Colonic mucosa (tissue), 4 donors: ENCODE results near the gene ACTR8. TPM values are rescaled to one million over a fixed set of nuclear protein-coding genes. Genes with fewer than 3 reads are reported as not detected.
A peak's percentile ranks its signal among the peaks of the same experiment; 100 is the strongest.

ENCODE experiments used
- DNase-seq: peaks from one replicate; pipeline ENCODE4 v3.0.0-alpha.2; 2020
- H3K27ac ChIP-seq: fragments of 200-600 bp; one replicate; pipeline ENCODE4 v1.8.0; 2021
- H3K27me3 ChIP-seq: fragments of 200-600 bp; one replicate; pipeline ENCODE4 v1.8.0; 2021
- H3K36me3 ChIP-seq: fragments of 200-600 bp; one replicate; pipeline ENCODE4 v1.8.0; 2021
- H3K4me1 ChIP-seq: fragments of 200-600 bp; one replicate; pipeline ENCODE4 v1.8.0; 2021; ENCODE audit warnings: mild to moderate bottlenecking
- H3K4me3 ChIP-seq: fragments of 200-600 bp; one replicate; pipeline ENCODE4 v1.8.0; 2021
- H3K9ac ChIP-seq, 2 donors: one replicate each; pipeline ENCODE4 v1.7.0; 2013; ENCODE audit warnings: control low read depth in 2 of 2, low read depth in 2 of 2, low read length in 2 of 2
- H3K9me3 ChIP-seq: fragments of 200-600 bp; one replicate; pipeline ENCODE4 v1.8.0; 2021
- intact Hi-C: fragments of 100-400 bp; cut with DNase I; formaldehyde crosslinking; loops from one replicate; pipeline ENCODE4 v1.14.1; 2022
- total RNA-seq, 2 donors: library from RNA; stranded (reverse); fragmentation: NEBNext Ultra II Directional in 1 of 2; extraction: Animal tissue kit (Norgen Biotek cat#: 25700) in 1 of 2; gene quantifications; one replicate each; pipeline ENCODE4 v1.2.1, GENCODE V29; 2021
- TF ChIP-seq, protein P1 (sequence below): fragments of 200-600 bp; IDR thresholded peaks from one replicate; pipeline ENCODE4 v1.8.0; 2022; ENCODE audit warnings: antibody characterized with exemption, mild to moderate bottlenecking
- donor health status: healthy.
- donor health status: DM: no; HTN: no; CAD: no.
- donor health status: DM: no; HTN: no; CAD: no.

ACTR8 gene
- total RNA-seq, 2 donors from 2014 or later, result 31.4 to 35.0 TPM

DNA sequence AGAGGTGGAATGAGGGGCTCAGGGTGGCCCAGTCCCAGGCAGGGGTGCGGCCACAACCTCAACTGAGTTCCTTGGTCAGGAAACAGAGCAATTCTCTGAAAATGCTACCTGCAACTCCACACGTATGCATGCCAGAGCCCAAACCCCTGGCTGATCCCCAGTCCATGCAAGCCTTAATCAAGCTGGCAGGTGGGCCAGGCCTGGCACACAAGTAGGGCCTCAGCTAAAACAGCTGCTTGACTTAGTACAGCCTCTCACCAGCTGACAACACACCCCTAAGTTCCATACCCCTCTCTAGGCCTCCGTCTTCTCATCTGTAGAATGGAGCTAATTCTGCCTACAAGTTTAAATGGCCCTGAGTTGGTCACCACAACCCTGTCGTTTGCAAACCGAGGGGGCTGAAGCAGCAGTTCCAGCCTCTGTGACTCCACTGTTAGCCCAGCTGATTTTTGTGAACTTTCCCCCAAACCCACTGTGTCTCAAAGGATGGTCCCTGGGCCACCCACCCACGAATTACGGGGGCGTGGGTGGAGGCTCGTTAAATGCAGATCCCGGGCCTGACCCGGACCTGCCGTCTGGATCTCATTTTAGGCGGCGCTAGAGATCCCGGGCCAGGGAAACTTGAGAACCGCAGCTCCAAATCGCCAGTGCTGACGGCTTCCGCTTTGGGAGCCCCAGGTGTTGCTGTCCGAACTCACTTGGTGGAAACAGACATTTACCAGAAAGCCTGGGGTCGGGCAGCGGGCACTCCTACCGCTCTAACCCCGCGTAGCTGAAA is 36.7 kb downstream of the ACTR8 start:
- Histone ChIP-seq H3K4me3 (peak overlapping the region; percentile 83), H3K9me3 (no peaks in the 10 kb centered on the region), H3K36me3 (no peaks in the 10 kb centered on the region), H3K9ac (peak overlapping the region; percentile 81), H3K27me3 (no peaks in the 10 kb centered on the region), H3K4me1 (peaks cover 8% of the 10 kb centered on the region), H3K27ac (peak overlapping the region; percentile 92)
- intact Hi-C loops, result no loop called here
- peak; percentile 69 for DNase-seq
- TF ChIP-seq, protein P1, sequence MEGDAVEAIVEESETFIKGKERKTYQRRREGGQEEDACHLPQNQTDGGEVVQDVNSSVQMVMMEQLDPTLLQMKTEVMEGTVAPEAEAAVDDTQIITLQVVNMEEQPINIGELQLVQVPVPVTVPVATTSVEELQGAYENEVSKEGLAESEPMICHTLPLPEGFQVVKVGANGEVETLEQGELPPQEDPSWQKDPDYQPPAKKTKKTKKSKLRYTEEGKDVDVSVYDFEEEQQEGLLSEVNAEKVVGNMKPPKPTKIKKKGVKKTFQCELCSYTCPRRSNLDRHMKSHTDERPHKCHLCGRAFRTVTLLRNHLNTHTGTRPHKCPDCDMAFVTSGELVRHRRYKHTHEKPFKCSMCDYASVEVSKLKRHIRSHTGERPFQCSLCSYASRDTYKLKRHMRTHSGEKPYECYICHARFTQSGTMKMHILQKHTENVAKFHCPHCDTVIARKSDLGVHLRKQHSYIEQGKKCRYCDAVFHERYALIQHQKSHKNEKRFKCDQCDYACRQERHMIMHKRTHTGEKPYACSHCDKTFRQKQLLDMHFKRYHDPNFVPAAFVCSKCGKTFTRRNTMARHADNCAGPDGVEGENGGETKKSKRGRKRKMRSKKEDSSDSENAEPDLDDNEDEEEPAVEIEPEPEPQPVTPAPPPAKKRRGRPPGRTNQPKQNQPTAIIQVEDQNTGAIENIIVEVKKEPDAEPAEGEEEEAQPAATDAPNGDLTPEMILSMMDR, result no peak

DNA sequence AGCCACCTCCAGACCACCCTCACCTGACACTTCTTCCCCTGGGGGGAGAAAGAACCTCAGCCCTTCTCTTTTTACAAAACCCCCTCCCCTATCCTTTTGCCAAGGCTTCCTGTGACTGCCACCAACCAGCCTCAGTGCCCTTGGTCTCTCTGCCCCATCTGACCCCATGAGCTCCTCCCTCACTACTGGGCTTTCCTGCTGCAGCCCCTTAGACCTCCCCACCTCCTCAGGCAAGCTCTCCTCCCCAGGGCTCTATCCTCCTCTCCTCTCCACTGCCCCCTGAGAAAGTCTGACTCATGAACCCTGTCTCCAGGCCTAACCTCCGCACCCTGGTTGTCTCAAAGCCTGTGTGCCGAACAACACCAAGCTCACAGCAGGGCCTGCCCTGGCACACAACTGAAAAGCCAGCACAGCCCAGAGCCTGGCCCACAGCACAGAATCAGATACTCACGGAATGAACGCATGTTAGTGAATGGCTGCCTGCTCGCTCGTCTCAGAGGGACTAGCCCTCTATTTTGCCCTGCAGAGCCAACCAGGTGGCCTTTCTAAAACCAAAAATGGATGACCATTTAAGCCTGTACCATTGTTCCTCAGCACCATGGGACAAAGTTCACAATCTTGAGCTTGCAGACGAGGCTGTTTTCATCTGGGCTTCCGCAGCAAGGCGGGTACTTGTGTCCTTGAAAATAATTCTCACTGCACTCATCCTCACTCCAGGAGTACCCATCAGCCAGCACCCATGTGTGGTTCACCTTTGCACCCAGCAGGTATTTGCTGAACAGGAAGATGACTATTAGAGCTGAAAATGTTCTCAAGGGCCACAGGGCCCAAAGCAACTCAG is 37.5 kb downstream of the ACTR8 start:
- Histone ChIP-seq H3K4me3 (no peak overlapping the region), H3K4me1 (peaks cover 8% of the 10 kb centered on the region)
- peak; percentile 69 for DNase-seq

DNA sequence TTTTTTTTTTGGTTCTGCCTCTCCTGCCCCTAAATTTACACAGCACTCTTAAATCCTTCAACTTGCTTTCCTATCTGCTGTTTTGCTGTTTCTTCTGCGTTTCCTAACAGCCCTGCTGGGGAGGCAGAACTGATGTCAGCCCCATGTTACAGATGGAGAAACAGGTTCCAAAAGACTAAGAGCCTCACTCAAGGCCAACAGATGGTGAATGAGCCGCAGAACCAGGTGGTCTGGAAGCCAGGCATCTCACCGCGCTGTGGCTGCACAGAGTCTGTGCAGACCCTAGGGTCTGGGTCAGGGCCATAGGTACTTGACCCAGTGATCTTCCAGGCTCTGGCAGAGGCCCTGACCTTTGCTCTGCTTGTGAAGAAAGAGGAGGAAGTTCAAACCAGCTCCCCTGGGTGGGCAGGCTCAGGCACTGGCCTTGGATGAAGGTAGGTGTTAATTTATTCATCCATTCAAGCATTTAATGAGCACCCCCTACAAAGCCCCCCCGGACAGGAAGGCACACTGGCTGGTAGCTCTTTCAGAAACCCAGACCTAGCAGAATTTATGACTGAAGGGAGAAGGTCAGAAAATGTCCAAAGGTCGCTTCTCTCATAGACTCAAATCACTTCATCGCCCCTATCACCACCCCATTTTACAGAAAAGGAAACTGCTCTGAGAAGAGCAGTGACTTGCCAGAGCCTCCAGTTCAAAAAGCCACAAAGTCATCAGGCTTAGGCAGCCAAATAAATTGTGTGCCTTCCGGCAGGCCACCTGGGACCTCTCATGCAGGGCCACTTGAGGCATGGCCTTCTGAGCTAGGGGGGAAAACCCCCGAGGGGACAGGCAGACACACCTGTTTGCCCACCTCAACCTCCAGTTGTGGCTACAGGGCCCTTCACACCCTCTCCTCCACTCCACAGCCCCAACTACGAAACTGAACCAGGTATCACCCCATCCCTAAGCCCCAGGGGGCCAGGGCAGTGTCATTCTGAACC is 38.5 kb downstream of the ACTR8 start:
- Histone ChIP-seq H3K36me3 (no peaks in the 10 kb centered on the region), H3K9me3 (no peaks in the 10 kb centered on the region), H3K27me3 (no peaks in the 10 kb centered on the region), H3K27ac (peak overlapping the region; percentile 92), H3K4me3 (no peak overlapping the region), H3K4me1 (peaks cover 8% of the 10 kb centered on the region), H3K9ac (peak overlapping the region; percentile 26 to 81)
- TF ChIP-seq, protein P1, result no peak
- peak; percentile 56 for DNase-seq
- intact Hi-C loops, result no loop called here

More for the DNA sequence above, 37.5 kb downstream of the ACTR8 start:
- peak overlapping the region; percentile 26 to 81 for H3K9ac ChIP-seq
- H3K27me3 ChIP-seq, result no peaks in the 10 kb centered on the region
- peak overlapping the region; percentile 92 for H3K27ac ChIP-seq
- no peaks in the 10 kb centered on the region for H3K36me3 ChIP-seq
- TF ChIP-seq, protein P1, result no peak
- no peaks in the 10 kb centered on the region for H3K9me3 ChIP-seq
- intact Hi-C loops, result no loop called here

DNA sequence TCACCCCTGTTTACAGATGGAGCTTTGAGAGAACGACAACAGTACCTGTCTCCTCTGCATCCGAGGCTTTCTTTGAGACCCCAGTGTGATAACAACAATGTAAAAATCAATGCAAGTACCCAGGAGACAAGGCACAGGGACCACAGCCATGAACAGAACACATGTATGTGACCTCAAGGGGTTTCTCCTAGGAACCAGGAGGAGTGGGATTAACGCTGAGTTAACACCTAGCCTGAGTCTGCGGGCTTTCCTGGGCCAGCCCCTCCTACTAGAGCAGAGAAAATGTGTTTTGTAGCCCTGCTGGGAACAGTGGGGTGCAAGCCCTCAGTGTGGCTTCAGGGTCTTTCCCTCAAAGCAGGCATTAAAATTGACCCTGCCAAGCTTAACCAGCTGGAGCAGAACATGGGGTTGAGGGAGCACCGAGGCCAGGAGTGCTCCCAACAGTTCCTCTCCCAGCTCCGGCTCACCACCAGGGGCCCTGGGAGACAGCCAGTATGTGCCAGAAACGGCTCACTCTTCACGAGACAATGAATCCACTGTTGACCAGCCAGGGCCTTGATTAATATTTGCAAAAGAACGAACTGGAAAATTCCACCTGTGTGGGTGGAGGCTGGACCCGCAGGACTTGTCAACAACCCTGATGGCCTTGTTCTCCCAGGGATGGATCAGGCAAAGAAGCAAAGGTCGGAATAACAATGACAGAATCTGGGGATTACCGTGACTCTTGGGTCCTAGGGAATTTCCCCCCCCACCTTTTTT is 39.3 kb downstream of the ACTR8 start:
- Histone ChIP-seq H3K4me3 (no peak overlapping the region), H3K9ac (peak overlapping the region in 1 of 2 donors; percentile 68), H3K4me1 (peaks cover 8% of the 10 kb centered on the region), H3K9me3 (no peaks in the 10 kb centered on the region), H3K36me3 (no peaks in the 10 kb centered on the region), H3K27ac (peak overlapping the region; percentile 92), H3K27me3 (no peaks in the 10 kb centered on the region)
- intact Hi-C loops, result no loop called here
- TF ChIP-seq, protein P1, result peak; percentile 24
- DNase-seq, result peak; percentile 90
